HG02763 (cell line): ENCODE results near the gene ZXDC.

Source experiments
- ATAC-seq: cut with Tn5 transposase; IDR thresholded peaks from one replicate; pipeline ENCODE4 v1.9.1; 2021; ENCODE audit warnings: mild to moderate bottlenecking, moderate library complexity; ENCODE audit not compliant: unreplicated experiment

The ZXDC gene

DNA sequence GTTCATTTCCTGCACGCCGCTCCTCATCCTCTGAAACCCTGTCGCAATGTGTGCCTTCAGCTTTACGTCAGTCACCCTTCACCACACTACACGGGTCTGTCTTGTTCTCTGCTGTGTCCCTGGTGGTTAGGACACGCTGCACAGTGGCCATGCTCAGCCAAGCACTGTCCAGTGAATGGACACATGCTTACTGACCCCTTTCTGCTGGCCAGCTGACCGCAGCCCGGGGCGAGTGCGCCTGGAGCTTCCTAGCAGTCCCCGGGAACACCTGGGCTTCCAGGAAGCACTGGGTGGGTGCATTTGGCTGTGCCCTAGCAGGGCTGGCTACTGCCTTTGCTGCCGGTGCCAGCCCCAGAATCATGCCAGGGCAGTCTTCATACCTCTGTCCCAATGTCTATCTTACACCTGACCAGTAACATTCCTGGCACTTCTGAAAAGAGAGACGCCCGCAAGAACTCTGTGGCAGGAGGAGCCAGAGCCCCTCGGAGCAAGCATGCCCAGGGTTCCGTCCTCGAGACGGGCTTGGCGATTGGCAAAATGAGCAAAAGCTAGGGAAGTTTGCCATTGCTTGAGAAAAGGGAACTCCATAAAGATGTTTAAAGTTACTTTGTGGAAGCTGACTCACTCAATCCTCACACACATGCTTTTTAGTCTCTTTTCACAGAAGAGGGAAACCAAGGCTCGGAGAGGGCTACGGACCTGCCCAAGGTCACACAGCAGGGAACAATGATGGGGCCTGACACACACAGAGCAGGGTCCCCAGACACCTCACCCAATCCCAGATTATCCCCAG is 15.7 kb upstream of the ZXDC start:
- no peak for ATAC-seq

- ATAC-seq: no peak
Observed at GRCh38 chr3:126490619-126491018, 14.9 kb upstream of the ZXDC start.

DNA sequence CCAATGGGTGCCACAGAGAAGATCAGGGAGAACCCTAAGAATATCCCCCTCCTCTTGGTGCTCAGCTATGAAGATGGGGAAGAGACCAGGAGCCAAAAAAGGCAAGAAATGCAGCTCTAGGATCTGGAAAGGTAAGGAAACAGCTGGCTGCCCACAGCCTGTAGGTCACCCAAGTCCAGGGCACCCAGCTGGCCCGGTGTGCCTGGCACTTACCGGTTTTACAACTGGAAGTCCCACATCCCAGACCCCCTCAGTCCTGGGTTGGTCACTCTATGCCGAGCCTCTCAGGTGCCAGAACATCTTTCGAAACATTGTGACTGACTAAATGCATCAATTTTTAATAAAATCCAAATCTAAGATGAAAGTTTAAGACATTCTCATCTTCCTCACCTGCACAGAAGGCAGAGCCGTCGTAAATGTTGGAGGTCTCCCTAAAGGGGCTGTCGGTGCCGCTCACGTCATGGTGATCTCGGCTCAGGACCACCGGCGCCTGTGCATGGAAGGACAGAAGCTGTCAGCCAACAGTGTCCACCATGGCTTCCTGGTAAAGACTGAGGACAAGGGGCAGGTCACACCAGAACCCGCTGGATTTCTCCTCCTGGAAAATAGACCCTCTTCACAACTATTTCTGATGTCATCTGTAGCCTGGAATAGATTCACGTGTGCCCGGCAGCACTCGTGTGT is 13.3 kb upstream of the ZXDC start:
- no peak for ATAC-seq

GRCh38 chr3:126488185-126488584 is 12.5 kb upstream of the ZXDC start:
- no peak for ATAC-seq

GRCh38 chr3:126487151-126487771 is 11.6 kb upstream of the ZXDC start:
- no peak for ATAC-seq

- ATAC-seq: no peak
Observed at GRCh38 chr3:126486360-126486847, 10.7 kb upstream of the ZXDC start.

- ATAC-seq: no peak
Observed at GRCh38 chr3:126485956-126486355, 10.3 kb upstream of the ZXDC start.

DNA sequence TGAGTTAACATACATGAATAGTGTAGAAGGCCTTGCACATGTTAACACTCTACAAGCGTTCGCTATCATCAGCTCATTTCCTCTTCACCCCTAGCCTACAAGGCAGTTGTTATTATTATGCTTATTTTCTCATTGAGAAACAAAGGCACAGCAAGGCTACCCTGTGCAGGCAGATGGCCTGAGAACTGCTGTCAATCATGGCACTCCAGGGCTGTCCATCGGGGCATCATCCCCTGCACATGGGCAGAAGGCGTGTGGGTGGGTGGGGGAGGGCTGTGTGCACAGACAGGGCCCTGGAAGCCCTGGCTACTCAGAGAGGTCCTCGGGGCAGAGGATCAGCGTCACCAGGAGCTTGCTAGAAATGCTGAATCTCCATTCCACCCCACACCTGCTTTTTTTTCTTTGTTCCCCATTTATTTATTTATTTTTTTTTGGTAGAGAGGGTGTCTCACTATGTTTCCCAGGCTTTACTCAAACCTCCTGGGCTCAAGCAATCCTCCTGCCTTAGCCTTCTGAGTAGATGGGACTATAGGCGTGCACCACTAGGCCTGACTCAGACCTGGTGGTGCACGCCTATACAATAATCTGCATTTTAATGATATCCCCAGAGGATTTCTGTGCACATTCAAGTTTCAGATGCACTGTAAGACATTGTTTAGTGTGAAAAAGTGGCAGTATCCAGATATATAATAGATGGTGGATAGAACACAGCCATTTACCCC is 9.6 kb upstream of the ZXDC start:
- ATAC-seq: no peak

GRCh38 chr3:126484662-126485061 is 9.0 kb upstream of the ZXDC start:
- ATAC-seq: no peak

GRCh38 chr3:126484148-126484547 is 8.5 kb upstream of the ZXDC start:
- ATAC-seq: no peak

GRCh38 chr3:126483321-126483761 is 7.7 kb upstream of the ZXDC start:
- no peak for ATAC-seq

DNA sequence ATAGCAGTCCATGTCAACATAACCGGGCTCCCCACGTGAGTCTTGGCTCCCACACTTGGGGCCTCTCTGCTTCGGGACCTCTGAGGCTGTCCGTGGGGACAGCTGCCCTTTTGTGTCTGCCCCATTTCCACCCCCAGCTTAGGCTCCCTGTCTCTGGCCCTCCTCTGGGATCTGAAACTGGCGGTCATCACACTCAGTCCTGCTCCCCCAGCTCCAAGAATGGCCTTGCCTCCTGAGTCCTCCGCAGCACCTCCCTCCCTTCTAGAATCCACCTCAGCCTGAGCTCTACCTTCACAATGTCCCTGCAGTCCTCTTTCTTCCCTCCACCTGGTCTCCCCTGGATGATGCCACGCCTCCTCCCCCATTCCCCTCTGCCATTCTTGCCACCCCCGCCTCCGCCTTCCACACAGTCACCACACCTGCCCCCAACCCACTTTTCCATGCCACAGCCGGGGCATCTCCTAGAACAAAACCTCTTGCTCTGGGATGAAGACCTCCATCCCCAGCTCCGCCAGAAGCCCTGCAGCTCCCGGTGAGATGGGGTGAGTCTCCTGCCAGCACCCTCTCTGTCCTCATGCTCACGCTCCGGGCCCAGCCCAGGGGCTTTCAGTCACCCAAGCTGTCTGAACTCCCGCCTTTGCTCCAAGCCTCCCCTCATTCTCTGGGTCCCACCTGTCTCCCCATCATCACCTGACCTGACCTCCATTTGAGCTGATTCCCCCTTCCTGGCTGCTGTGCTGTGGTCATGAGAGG is 7.0 kb upstream of the ZXDC start:
- no peak for ATAC-seq

- no peak for ATAC-seq
Observed at GRCh38 chr3:126481808-126482502, 6.3 kb upstream of the ZXDC start.

GRCh38 chr3:126480861-126481260 is 5.2 kb upstream of the ZXDC start:
- ATAC-seq: no peak

GRCh38 chr3:126480206-126480605 is 4.5 kb upstream of the ZXDC start:
- no peak for ATAC-seq

DNA sequence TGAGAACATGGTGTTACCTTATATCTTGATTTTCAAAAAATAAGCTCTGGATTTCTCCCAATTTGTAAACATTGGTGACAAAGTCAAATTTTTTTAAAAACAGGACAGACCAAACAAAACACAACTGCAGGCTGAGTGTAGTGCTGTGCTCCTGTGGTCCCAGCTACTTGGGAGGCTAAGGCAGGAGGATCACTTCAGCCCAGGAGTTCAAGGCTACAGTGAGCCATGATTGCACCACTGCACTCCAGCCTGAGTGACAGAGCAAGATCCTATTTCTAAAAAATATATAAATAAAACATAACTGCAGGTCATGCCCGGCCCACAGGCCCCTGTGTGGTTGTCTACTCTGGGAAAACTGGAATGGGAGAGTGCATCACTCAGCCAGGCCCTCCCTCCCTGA is 4.0 kb upstream of the ZXDC start:
- no peak for ATAC-seq

DNA sequence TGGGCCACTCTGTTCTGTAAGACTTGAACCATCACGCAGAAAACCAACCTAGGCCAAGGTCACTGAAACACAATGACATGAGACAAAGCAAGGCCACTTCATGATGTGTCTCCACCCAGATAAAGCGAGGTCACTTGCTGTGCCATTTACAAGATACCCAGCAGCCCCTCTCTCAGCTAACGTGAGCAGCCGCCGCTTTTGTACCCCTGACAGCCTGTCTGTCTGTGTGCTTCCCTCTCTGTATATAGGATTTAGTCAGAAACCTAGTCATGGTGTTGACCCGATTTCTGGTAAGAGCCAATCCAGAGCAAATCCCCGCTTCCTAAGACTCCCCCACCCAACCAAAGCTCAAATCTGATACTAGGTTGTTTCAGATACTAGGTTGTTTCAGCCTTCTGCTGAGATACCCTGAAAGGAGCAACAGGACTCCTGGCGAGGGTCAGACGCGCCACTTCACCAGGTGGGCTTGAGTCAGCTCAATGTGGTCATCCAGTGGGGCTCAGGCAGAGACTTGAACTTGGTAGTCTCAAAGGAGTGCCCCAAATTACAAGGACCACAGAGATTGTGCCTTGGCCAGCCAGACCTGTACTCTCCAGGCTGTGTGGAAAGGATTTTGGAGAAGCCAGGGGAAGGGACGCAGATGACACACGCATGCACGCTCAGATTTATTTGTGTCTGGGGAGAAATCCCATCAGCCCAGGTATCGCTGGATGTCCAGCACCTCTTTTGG is 3.1 kb upstream of the ZXDC start:
- ATAC-seq: no peak

- no peak for ATAC-seq
Observed at GRCh38 chr3:126477061-126477380, 1.3 kb upstream of the ZXDC start.
